ENCODE results near the gene SOX1.

The SOX1 gene

GRCh38 chr13:112111239-112111857 is 44.4 kb downstream of the SOX1 start:
- peaks cover 15% of the 10 kb centered on the region for H3K27me3 ChIP-seq (ENCODE audit: low read depth, low read length)
- H3K27ac ChIP-seq (ENCODE audit: low read length) = no peak overlapping the region
- H3K9me3 ChIP-seq (ENCODE audit: control insufficient read depth in 1 of 2, low read length in 2 of 2) = no peaks in the 10 kb centered on the region
- H3K36me3 ChIP-seq (ENCODE audit: control insufficient read depth in 1 of 2, insufficient read depth in 2 of 2, low read length in 2 of 2) = no peaks in the 10 kb centered on the region
- H3K4me1 ChIP-seq (ENCODE audit: control insufficient read depth in 1 of 2, insufficient read depth in 2 of 2, low read length in 2 of 2) = peaks cover 0 to 6% of the 10 kb centered on the region in 2 donors
- H3K4me3 ChIP-seq (ENCODE audit: low read depth in 1 of 2, low read length in 2 of 2) = no peak overlapping the region

- Histone ChIP-seq H3K27me3 (ENCODE audit: low read depth, low read length) (peaks cover 12% of the 10 kb centered on the region), H3K27ac (ENCODE audit: low read length) (no peak overlapping the region), H3K36me3 (ENCODE audit: control insufficient read depth in 1 of 2, insufficient read depth in 2 of 2, low read length in 2 of 2) (no peaks in the 10 kb centered on the region), H3K4me3 (ENCODE audit: low read depth in 1 of 2, low read length in 2 of 2) (no peak overlapping the region), H3K9me3 (ENCODE audit: control insufficient read depth in 1 of 2, low read length in 2 of 2) (no peaks in the 10 kb centered on the region), H3K4me1 (ENCODE audit: control insufficient read depth in 1 of 2, insufficient read depth in 2 of 2, low read length in 2 of 2) (no peaks in the 10 kb centered on the region)
These were observed 45.8 kb downstream of the SOX1 start for GRCh38 chr13:112112534-112113276.

- no peaks in the 10 kb centered on the region for H3K36me3 ChIP-seq (ENCODE audit: control insufficient read depth in 1 of 2, insufficient read depth in 2 of 2, low read length in 2 of 2)
- H3K27me3 ChIP-seq (ENCODE audit: low read depth, low read length) = peaks cover 14% of the 10 kb centered on the region
- H3K4me3 ChIP-seq (ENCODE audit: low read depth in 1 of 2, low read length in 2 of 2) = no peak overlapping the region
- no peaks in the 10 kb centered on the region for H3K9me3 ChIP-seq (ENCODE audit: control insufficient read depth in 1 of 2, low read length in 2 of 2)
- no peaks in the 10 kb centered on the region for H3K4me1 ChIP-seq (ENCODE audit: control insufficient read depth in 1 of 2, insufficient read depth in 2 of 2, low read length in 2 of 2)
- no peak overlapping the region for H3K27ac ChIP-seq (ENCODE audit: low read length)
These were observed 46.4 kb downstream of the SOX1 start for GRCh38 chr13:112113348-112113747.

- peaks cover 14% of the 10 kb centered on the region for H3K27me3 ChIP-seq (ENCODE audit: low read depth, low read length)
- H3K9me3 ChIP-seq (ENCODE audit: control insufficient read depth in 1 of 2, low read length in 2 of 2) = no peaks in the 10 kb centered on the region
- no peaks in the 10 kb centered on the region for H3K4me1 ChIP-seq (ENCODE audit: control insufficient read depth in 1 of 2, insufficient read depth in 2 of 2, low read length in 2 of 2)
- no peak overlapping the region for H3K4me3 ChIP-seq (ENCODE audit: low read depth in 1 of 2, low read length in 2 of 2)
- no peaks in the 10 kb centered on the region for H3K36me3 ChIP-seq (ENCODE audit: control insufficient read depth in 1 of 2, insufficient read depth in 2 of 2, low read length in 2 of 2)
- no peak overlapping the region for H3K27ac ChIP-seq (ENCODE audit: low read length)
These were observed 46.9 kb downstream of the SOX1 start for GRCh38 chr13:112113851-112114250.

GRCh38 chr13:112114391-112114790 is 47.4 kb downstream of the SOX1 start:
- no peaks in the 10 kb centered on the region for H3K4me1 ChIP-seq (ENCODE audit: control insufficient read depth in 1 of 2, insufficient read depth in 2 of 2, low read length in 2 of 2)
- H3K4me3 ChIP-seq (ENCODE audit: low read depth in 1 of 2, low read length in 2 of 2) = no peak overlapping the region
- no peaks in the 10 kb centered on the region for H3K36me3 ChIP-seq (ENCODE audit: control insufficient read depth in 1 of 2, insufficient read depth in 2 of 2, low read length in 2 of 2)
- H3K27me3 ChIP-seq (ENCODE audit: low read depth, low read length) = peaks cover 14% of the 10 kb centered on the region
- no peaks in the 10 kb centered on the region for H3K9me3 ChIP-seq (ENCODE audit: control insufficient read depth in 1 of 2, low read length in 2 of 2)
- H3K27ac ChIP-seq (ENCODE audit: low read length) = no peak overlapping the region

- Histone ChIP-seq H3K9me3 (ENCODE audit: control insufficient read depth in 1 of 2, low read length in 2 of 2) (no peaks in the 10 kb centered on the region), H3K4me3 (ENCODE audit: low read depth in 1 of 2, low read length in 2 of 2) (no peak overlapping the region), H3K27ac (ENCODE audit: low read length) (no peak overlapping the region), H3K36me3 (ENCODE audit: control insufficient read depth in 1 of 2, insufficient read depth in 2 of 2, low read length in 2 of 2) (no peaks in the 10 kb centered on the region), H3K27me3 (ENCODE audit: low read depth, low read length) (peaks cover 14% of the 10 kb centered on the region), H3K4me1 (ENCODE audit: control insufficient read depth in 1 of 2, insufficient read depth in 2 of 2, low read length in 2 of 2) (no peaks in the 10 kb centered on the region)
These were observed 48.6 kb downstream of the SOX1 start for GRCh38 chr13:112115403-112116091.

GRCh38 chr13:112116187-112116950 is 49.4 kb downstream of the SOX1 start:
- Histone ChIP-seq H3K36me3 (ENCODE audit: control insufficient read depth in 1 of 2, insufficient read depth in 2 of 2, low read length in 2 of 2) (no peaks in the 10 kb centered on the region), H3K9me3 (ENCODE audit: control insufficient read depth in 1 of 2, low read length in 2 of 2) (no peaks in the 10 kb centered on the region), H3K4me1 (ENCODE audit: control insufficient read depth in 1 of 2, insufficient read depth in 2 of 2, low read length in 2 of 2) (no peaks in the 10 kb centered on the region), H3K4me3 (ENCODE audit: low read depth in 1 of 2, low read length in 2 of 2) (no peak overlapping the region), H3K27ac (ENCODE audit: low read length) (no peak overlapping the region), H3K27me3 (ENCODE audit: low read depth, low read length) (peaks cover 7% of the 10 kb centered on the region)

GRCh38 chr13:112117258-112117954 is 50.5 kb downstream of the SOX1 start:
- no peaks in the 10 kb centered on the region for H3K4me1 ChIP-seq (ENCODE audit: control insufficient read depth in 1 of 2, insufficient read depth in 2 of 2, low read length in 2 of 2)
- no peaks in the 10 kb centered on the region for H3K9me3 ChIP-seq (ENCODE audit: control insufficient read depth in 1 of 2, low read length in 2 of 2)
- no peaks in the 10 kb centered on the region for H3K36me3 ChIP-seq (ENCODE audit: control insufficient read depth in 1 of 2, insufficient read depth in 2 of 2, low read length in 2 of 2)
- no peak overlapping the region for H3K27ac ChIP-seq (ENCODE audit: low read length)
- H3K27me3 ChIP-seq (ENCODE audit: low read depth, low read length) = peaks cover 7% of the 10 kb centered on the region
- no peak overlapping the region for H3K4me3 ChIP-seq (ENCODE audit: low read depth in 1 of 2, low read length in 2 of 2)

GRCh38 chr13:112117955-112118302 is 51.0 kb downstream of the SOX1 start:
- Histone ChIP-seq H3K27ac (ENCODE audit: low read length) (no peak overlapping the region), H3K36me3 (ENCODE audit: control insufficient read depth in 1 of 2, insufficient read depth in 2 of 2, low read length in 2 of 2) (no peaks in the 10 kb centered on the region), H3K4me1 (ENCODE audit: control insufficient read depth in 1 of 2, insufficient read depth in 2 of 2, low read length in 2 of 2) (no peaks in the 10 kb centered on the region), H3K27me3 (ENCODE audit: low read depth, low read length) (peaks cover 7% of the 10 kb centered on the region), H3K9me3 (ENCODE audit: control insufficient read depth in 1 of 2, low read length in 2 of 2) (no peaks in the 10 kb centered on the region), H3K4me3 (ENCODE audit: low read depth in 1 of 2, low read length in 2 of 2) (no peak overlapping the region)

GRCh38 chr13:112118451-112119064 is 51.6 kb downstream of the SOX1 start:
- no peak overlapping the region for H3K27ac ChIP-seq (ENCODE audit: low read length)
- H3K9me3 ChIP-seq (ENCODE audit: control insufficient read depth in 1 of 2, low read length in 2 of 2) = no peaks in the 10 kb centered on the region
- peaks cover 7% of the 10 kb centered on the region for H3K27me3 ChIP-seq (ENCODE audit: low read depth, low read length)
- H3K36me3 ChIP-seq (ENCODE audit: control insufficient read depth in 1 of 2, insufficient read depth in 2 of 2, low read length in 2 of 2) = no peaks in the 10 kb centered on the region
- H3K4me3 ChIP-seq (ENCODE audit: low read depth in 1 of 2, low read length in 2 of 2) = no peak overlapping the region
- no peaks in the 10 kb centered on the region for H3K4me1 ChIP-seq (ENCODE audit: control insufficient read depth in 1 of 2, insufficient read depth in 2 of 2, low read length in 2 of 2)
